ENCODE results near the gene TMEM150B. TPM values are rescaled to one million over a fixed set of nuclear protein-coding genes. Genes with fewer than 3 reads are reported as not detected.

TMEM150B gene
- total and polyA plus RNA-seq, 2 donors (not counting 1 experiment from before 2014, with no cell fraction given), result not detected

DNA sequence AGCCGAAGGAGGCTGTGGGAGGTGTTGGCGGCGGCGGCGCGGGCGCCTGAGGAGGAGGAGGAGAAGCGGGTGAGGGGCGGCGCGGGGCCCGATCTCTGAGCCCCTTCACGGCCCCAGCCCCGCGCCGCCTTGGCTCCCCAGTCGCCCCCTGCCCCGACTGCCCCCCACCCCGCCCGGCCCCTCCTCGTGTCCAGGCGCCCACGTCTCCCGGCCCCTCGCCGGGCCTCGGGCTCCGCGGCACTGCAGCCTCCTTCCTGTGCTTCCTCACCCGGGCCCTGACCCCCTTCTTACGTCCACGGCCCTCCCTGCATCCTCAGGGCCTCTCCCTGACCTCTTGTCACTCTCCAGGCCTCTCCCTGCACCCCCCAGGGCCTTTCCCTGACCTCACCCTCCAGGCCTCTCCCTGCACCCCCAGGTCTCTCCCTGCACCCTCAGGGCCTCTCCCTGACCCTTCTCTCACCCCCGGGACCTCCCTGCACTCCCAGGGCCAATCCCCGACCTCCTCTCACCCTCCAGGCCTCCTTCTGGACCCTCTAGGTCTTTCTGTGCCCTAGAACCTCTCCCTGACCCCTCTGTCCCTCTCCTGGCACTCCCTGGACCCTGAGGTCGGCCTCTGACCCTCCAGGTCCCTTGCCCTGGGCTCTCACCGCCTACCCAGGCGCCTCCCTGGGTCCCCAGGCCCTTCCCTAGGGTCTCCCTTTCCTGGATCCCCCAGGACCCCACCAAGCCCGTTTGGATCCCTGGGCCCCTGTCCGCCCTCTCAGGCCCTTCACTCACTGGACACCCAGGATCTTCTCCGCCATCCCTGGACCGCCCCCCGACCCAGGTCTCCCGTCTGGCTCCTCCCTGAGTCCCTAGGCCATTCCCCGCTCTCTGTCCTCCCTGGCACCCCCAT, 15.0 kb upstream of the TMEM150B start:
- Histone ChIP-seq H3K4me1 (ENCODE audit: control insufficient read depth, extremely low read depth, insufficient read depth, low read length) (peaks cover 9% of the 10 kb centered on the region), H2AFZ (ENCODE audit: low read length) (no peak overlapping the region), H3K4me2 (ENCODE audit: extremely low read depth, insufficient read depth, low read length) (peak overlapping the region; percentile 94), H3K36me3 (ENCODE audit: control insufficient read depth, insufficient read depth, low read length) (peaks cover 4% of the 10 kb centered on the region), H3K27ac (ENCODE audit: insufficient read depth, low read length) (peak overlapping the region; percentile 79), H3K27me3 (ENCODE audit: control insufficient read depth, insufficient read depth, low read length) (peaks cover 5% of the 10 kb centered on the region), H3K4me3 (replicated peaks in 1 of 4; ENCODE audit: control extremely low read depth in 1 of 4, insufficient read depth in 1 of 4, low read depth in 3 of 4, low read length in 4 of 4) (peak overlapping the region; percentile 70 to 80 (median 75)), H3K9ac (ENCODE audit: insufficient read depth, low read length) (peak overlapping the region; percentile 65), H4K20me1 (ENCODE audit: control insufficient read depth, extremely low read depth, insufficient read depth, low read length) (no peaks in the 10 kb centered on the region), H3K9me3 (ENCODE audit: control insufficient read depth, insufficient read depth, low read depth, low read length) (no peaks in the 10 kb centered on the region), H3K79me2 (ENCODE audit: control insufficient read depth, insufficient read depth, low read length) (no peaks in the 10 kb centered on the region)
- no peak for DNase-seq (ENCODE audit: low read depth in 2 of 2)
- no peak for TF ChIP-seq EZH2 (IDR thresholded peaks at IDR 0.05; ENCODE audit: low read length, missing control alignments)
- TF ChIP-seq, protein P1, sequence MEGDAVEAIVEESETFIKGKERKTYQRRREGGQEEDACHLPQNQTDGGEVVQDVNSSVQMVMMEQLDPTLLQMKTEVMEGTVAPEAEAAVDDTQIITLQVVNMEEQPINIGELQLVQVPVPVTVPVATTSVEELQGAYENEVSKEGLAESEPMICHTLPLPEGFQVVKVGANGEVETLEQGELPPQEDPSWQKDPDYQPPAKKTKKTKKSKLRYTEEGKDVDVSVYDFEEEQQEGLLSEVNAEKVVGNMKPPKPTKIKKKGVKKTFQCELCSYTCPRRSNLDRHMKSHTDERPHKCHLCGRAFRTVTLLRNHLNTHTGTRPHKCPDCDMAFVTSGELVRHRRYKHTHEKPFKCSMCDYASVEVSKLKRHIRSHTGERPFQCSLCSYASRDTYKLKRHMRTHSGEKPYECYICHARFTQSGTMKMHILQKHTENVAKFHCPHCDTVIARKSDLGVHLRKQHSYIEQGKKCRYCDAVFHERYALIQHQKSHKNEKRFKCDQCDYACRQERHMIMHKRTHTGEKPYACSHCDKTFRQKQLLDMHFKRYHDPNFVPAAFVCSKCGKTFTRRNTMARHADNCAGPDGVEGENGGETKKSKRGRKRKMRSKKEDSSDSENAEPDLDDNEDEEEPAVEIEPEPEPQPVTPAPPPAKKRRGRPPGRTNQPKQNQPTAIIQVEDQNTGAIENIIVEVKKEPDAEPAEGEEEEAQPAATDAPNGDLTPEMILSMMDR (conservative IDR thresholded peaks at IDR 0.05 in 1 of 2, IDR thresholded peaks at IDR 0.05 in 1 of 2; ENCODE audit: low read depth in 1 of 2, low read length in 2 of 2), result no peak

DNA sequence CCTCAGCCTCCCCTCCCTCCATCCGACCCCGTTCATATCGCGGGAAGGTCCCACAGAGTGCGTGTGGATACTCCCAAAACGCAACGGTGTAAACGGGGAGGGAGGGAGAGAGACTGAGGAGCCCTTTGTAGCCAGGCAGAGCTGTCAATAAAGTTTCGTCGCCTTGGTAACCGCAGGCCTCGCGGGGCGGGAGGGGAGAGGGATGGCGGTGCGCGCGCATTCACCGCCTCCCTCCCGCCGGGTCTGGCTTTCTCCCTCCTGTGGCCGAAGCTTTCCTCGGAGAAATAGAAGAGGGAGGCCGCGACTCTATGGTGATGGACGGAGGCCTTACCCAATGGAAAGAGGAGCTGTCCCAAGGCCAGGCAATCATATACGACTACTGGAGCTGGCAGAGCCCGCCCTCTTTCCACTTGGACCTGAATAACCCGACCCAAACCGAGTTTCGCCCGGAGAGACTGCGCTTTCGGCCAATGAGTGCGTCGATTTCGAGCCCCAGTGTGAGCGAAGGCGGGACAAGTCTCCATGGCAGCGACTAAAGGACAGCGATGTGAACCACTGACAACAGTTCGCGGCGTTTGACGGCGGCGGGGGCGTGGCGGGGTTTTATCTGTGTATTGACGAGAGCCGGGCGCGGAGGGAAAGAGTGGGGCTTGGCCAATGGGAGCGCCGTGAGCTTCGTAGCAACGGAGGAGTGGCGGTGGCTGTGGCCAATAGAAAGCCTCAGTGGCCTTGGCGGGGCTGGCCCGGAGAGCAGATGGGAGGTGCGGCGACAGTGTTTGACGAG, 14.2 kb upstream of the TMEM150B start, which contains the start of gene KMT5C:
Gene KMT5C, plus strand, starts transcription at position 772 of the 784 bp plus-strand sequence. CDS start 2,061 bp downstream, outside the sequence.
- Histone ChIP-seq H4K20me1 (ENCODE audit: control insufficient read depth, extremely low read depth, insufficient read depth, low read length) (no peaks in the 10 kb centered on the region), H3K27ac (ENCODE audit: insufficient read depth, low read length) (peak within 1 kb of the TSS; percentile 89), H3K9me3 (ENCODE audit: control insufficient read depth, insufficient read depth, low read depth, low read length) (no peaks in the 10 kb centered on the region), H3K36me3 (ENCODE audit: control insufficient read depth, insufficient read depth, low read length) (peaks cover 4% of the 10 kb centered on the region), H3K79me2 (ENCODE audit: control insufficient read depth, insufficient read depth, low read length) (no peaks in the 10 kb centered on the region), H3K9ac (ENCODE audit: insufficient read depth, low read length) (peak within 1 kb of the TSS; percentile 68), H3K27me3 (ENCODE audit: control insufficient read depth, insufficient read depth, low read length) (peaks cover 5% of the 10 kb centered on the region), H3K4me1 (ENCODE audit: control insufficient read depth, extremely low read depth, insufficient read depth, low read length) (peaks cover 9% of the 10 kb centered on the region), H3K4me2 (ENCODE audit: extremely low read depth, insufficient read depth, low read length) (peak within 1 kb of the TSS; percentile 94), H2AFZ (ENCODE audit: low read length) (peak within 1 kb of the TSS; percentile 46), H3K4me3 (replicated peaks in 1 of 4; ENCODE audit: control extremely low read depth in 1 of 4, insufficient read depth in 1 of 4, low read depth in 3 of 4, low read length in 4 of 4) (peak within 1 kb of the TSS; percentile 73 to 80 (median 76))
- peak; percentile 100 for DNase-seq (ENCODE audit: low read depth in 2 of 2)
- TF ChIP-seq, protein P1 (conservative IDR thresholded peaks at IDR 0.05 in 1 of 2, IDR thresholded peaks at IDR 0.05 in 1 of 2; ENCODE audit: low read depth in 1 of 2, low read length in 2 of 2), result peak; percentile 29 to 34
- no peak for TF ChIP-seq EZH2 (IDR thresholded peaks at IDR 0.05; ENCODE audit: low read length, missing control alignments)

GRCh38 chr19:55336101-55336500, 11.0 kb upstream of the TMEM150B start:
- Histone ChIP-seq H2AFZ (ENCODE audit: low read length) (no peak overlapping the region), H4K20me1 (ENCODE audit: control insufficient read depth, extremely low read depth, insufficient read depth, low read length) (no peaks in the 10 kb centered on the region), H3K9me3 (ENCODE audit: control insufficient read depth, insufficient read depth, low read depth, low read length) (no peaks in the 10 kb centered on the region), H3K27ac (ENCODE audit: insufficient read depth, low read length) (no peak overlapping the region), H3K4me3 (replicated peaks in 1 of 4; ENCODE audit: control extremely low read depth in 1 of 4, insufficient read depth in 1 of 4, low read depth in 3 of 4, low read length in 4 of 4) (no peak overlapping the region), H3K4me1 (ENCODE audit: control insufficient read depth, extremely low read depth, insufficient read depth, low read length) (peaks cover 7% of the 10 kb centered on the region), H3K9ac (ENCODE audit: insufficient read depth, low read length) (no peak overlapping the region), H3K27me3 (ENCODE audit: control insufficient read depth, insufficient read depth, low read length) (peaks cover 5% of the 10 kb centered on the region), H3K79me2 (ENCODE audit: control insufficient read depth, insufficient read depth, low read length) (no peaks in the 10 kb centered on the region), H3K4me2 (ENCODE audit: extremely low read depth, insufficient read depth, low read length) (no peak overlapping the region), H3K36me3 (ENCODE audit: control insufficient read depth, insufficient read depth, low read length) (no peaks in the 10 kb centered on the region)
- TF ChIP-seq, protein P1 (conservative IDR thresholded peaks at IDR 0.05 in 1 of 2, IDR thresholded peaks at IDR 0.05 in 1 of 2; ENCODE audit: low read depth in 1 of 2, low read length in 2 of 2), result no peak
- TF ChIP-seq EZH2 (IDR thresholded peaks at IDR 0.05; ENCODE audit: low read length, missing control alignments), result no peak
- DNase-seq (ENCODE audit: low read depth in 2 of 2), result peak in 1 of 2 donors; percentile 23

All from fibroblast of lung (primary cell).